H1 (cell line): ENCODE data around the gene FHAD1. TPM values are rescaled to one million over a fixed set of nuclear protein-coding genes. Genes with fewer than 3 reads are reported as not detected.

Experiments used
- CTCF ChIA-PET: fragments of 300-600 bp; sonication (Branson Sonifier 250); formaldehyde crosslinking; loops from one replicate; lab custom pipeline; 2021; ENCODE audit not compliant: partially characterized antibody; lab: Charles Lee
- POLR2A ChIA-PET: fragments of 300-600 bp; sonication (Branson Sonifier 250); formaldehyde crosslinking; loops from one replicate; lab custom pipeline; 2021; ENCODE audit warnings: inconsistent platforms; ENCODE audit not compliant: partially characterized antibody; lab: Charles Lee
- DNase-seq, 2 experiments: peaks; one replicate each; pipeline versions ENCODE4 v3.0.0 to v3.0.0-alpha.2; 2010 to 2022; ENCODE audit warnings: low spot score in 2 of 2, low read depth in 1 of 2, mixed read lengths in 1 of 2
- FAIRE-seq: peaks from 2 replicates; lab custom pipeline; 2011; peaks lifted over from hg19 to GRCh38; lab: Jason Lieb, UNC
- H2AFZ ChIP-seq: 2 replicates; pipeline ENCODE4 v1.8.1; 2012; ENCODE audit warnings: low read length, inconsistent platforms
- H2AK5ac ChIP-seq: 2 replicates; pipeline ENCODE4 v1.6.1; 2013; ENCODE audit warnings: low read depth, low read length
- H2BK120ac ChIP-seq: replicated peaks from 2 replicates; pipeline ENCODE3; 2013; ENCODE audit warnings: low read depth, low read length, inconsistent platforms
- H2BK12ac ChIP-seq: 2 replicates; pipeline ENCODE4 v1.6.1; 2013; ENCODE audit warnings: low read depth, low read length
- H2BK15ac ChIP-seq: 2 replicates; pipeline ENCODE4 v1.6.1; 2013; ENCODE audit warnings: low read length
- H2BK20ac ChIP-seq: 2 replicates; pipeline ENCODE4 v1.6.1; 2013; ENCODE audit warnings: low read length
- H2BK5ac ChIP-seq: 2 replicates; pipeline ENCODE4 v1.6.1; 2013; ENCODE audit warnings: low read depth, low read length
- H3K14ac ChIP-seq: 2 replicates; pipeline ENCODE4 v1.6.1; 2013; ENCODE audit warnings: inconsistent platforms; ENCODE audit not compliant: insufficient read length
- H3K18ac ChIP-seq: 2 replicates; pipeline ENCODE4 v1.6.1; 2013; ENCODE audit warnings: low read length; ENCODE audit errors: extremely low read depth
- H3K23ac ChIP-seq: 2 replicates; pipeline ENCODE4 v1.6.1; 2013; ENCODE audit warnings: inconsistent platforms; ENCODE audit not compliant: insufficient read length
- H3K23me2 ChIP-seq: 2 replicates; pipeline ENCODE4 v1.6.1; 2013; ENCODE audit warnings: low read depth, low read length
- H3K27ac ChIP-seq: 2 replicates; pipeline ENCODE4 v1.6.1; 2011; ENCODE audit warnings: low read depth, low read length, inconsistent platforms
- H3K27me3 ChIP-seq, 4 experiments: replicated peaks in 1 of 4; 1 replicate in 1 of 4; 2 replicates in 3 of 4; pipeline versions ENCODE4 v1.6.1 to v1.8.1; 2011 to 2013; ENCODE audit warnings: low read length in 3 of 4, mild to moderate bottlenecking in 3 of 4, inconsistent platforms in 2 of 4, mixed read lengths in 2 of 4, moderate library complexity in 1 of 4; ENCODE audit not compliant: control insufficient read depth in 3 of 4, insufficient read depth in 3 of 4; ENCODE audit errors: extremely low read depth in 1 of 4
- H3K36me3 ChIP-seq, 4 experiments: 2 replicates each; pipeline versions ENCODE4 v1.6.1 to v1.8.1; 2011 to 2013; ENCODE audit warnings: mild to moderate bottlenecking in 4 of 4, low read length in 3 of 4, moderate library complexity in 2 of 4, control low read depth in 1 of 4, inconsistent platforms in 1 of 4; ENCODE audit not compliant: insufficient read depth in 4 of 4, control insufficient read depth in 2 of 4
- H3K4ac ChIP-seq: replicated peaks from 2 replicates; pipeline ENCODE3; 2013; ENCODE audit warnings: low read length, low read depth, mixed read lengths, inconsistent platforms; ENCODE audit not compliant: insufficient read length
- H3K4me1 ChIP-seq, 4 experiments: replicated peaks in 1 of 4; 1 replicate in 1 of 4; 2 replicates in 3 of 4; pipeline versions ENCODE4 v1.6.1 to v1.8.1; 2011 to 2013; ENCODE audit warnings: low read length in 3 of 4, inconsistent platforms in 2 of 4, mixed read lengths in 1 of 4; ENCODE audit not compliant: insufficient read depth in 4 of 4, control insufficient read depth in 3 of 4
- H3K4me2 ChIP-seq, 2 experiments: 2 replicates each; pipeline versions ENCODE4 v1.6.1 to v1.8.1; 2011 to 2013; ENCODE audit warnings: low read depth in 2 of 2, low read length in 2 of 2, control low read depth in 1 of 2, inconsistent platforms in 1 of 2, mild to moderate bottlenecking in 1 of 2; ENCODE audit not compliant: insufficient read depth in 1 of 2
- H3K4me3 ChIP-seq, 4 experiments: fragments of 200-600, 300-600 bp in 1 of 4; sonication (generic), shearing (Covaris generic), sonication (Bioruptor Twin) in 1 of 4; 2 replicates each; pipeline versions ENCODE4 v1.5.1 to v1.8.1; 2011 to 2016; ENCODE audit warnings: low read length in 4 of 4, low read depth in 3 of 4, control low read depth in 2 of 4, inconsistent platforms in 2 of 4, mild to moderate bottlenecking in 2 of 4, mixed read lengths in 1 of 4, moderate library complexity in 1 of 4; ENCODE audit not compliant: insufficient read depth in 2 of 4; ENCODE audit errors: extremely low read depth in 1 of 4
- H3K56ac ChIP-seq: replicated peaks from 2 replicates; pipeline ENCODE3; 2013; ENCODE audit warnings: low read depth, mild to moderate bottlenecking, mixed read lengths, low read length, inconsistent platforms; ENCODE audit not compliant: insufficient read length
- H3K79me1 ChIP-seq: 2 replicates; pipeline ENCODE4 v1.6.1; 2013; ENCODE audit warnings: low read depth, low read length, control low read depth
- H3K79me2 ChIP-seq, 2 experiments: 2 replicates each; pipeline versions ENCODE4 v1.6.1 to v1.8.1; 2012 to 2013; ENCODE audit warnings: low read length in 2 of 2, mild to moderate bottlenecking in 2 of 2, inconsistent platforms in 1 of 2; ENCODE audit not compliant: insufficient read depth in 2 of 2, control insufficient read depth in 1 of 2
- H3K9ac ChIP-seq, 4 experiments: replicated peaks in 1 of 4; 1 replicate in 1 of 4; 2 replicates in 3 of 4; pipeline versions ENCODE4 v1.6.1 to v1.8.1; 2011 to 2013; ENCODE audit warnings: low read depth in 3 of 4, low read length in 3 of 4, control low read depth in 2 of 4, mild to moderate bottlenecking in 2 of 4, moderate library complexity in 2 of 4, inconsistent platforms in 1 of 4; ENCODE audit errors: extremely low read depth in 1 of 4
- H3K9me3 ChIP-seq, 2 experiments: 2 replicates each; pipeline versions ENCODE4 v1.6.1 to v1.8.1; 2012 to 2013; ENCODE audit warnings: mild to moderate bottlenecking in 2 of 2, moderate library complexity in 2 of 2, control low read depth in 1 of 2, inconsistent platforms in 1 of 2, low read depth in 1 of 2, low read length in 1 of 2, mixed read lengths in 1 of 2; ENCODE audit not compliant: insufficient read depth in 2 of 2
- H4K20me1 ChIP-seq, 2 experiments: replicated peaks in 1 of 2; 2 replicates each; pipeline versions ENCODE3 to v1.8.1; 2011 to 2013; ENCODE audit warnings: inconsistent platforms in 2 of 2, low read length in 2 of 2, mild to moderate bottlenecking in 1 of 2; ENCODE audit not compliant: insufficient read depth in 2 of 2, control insufficient read depth in 1 of 2
- H4K5ac ChIP-seq: 2 replicates; pipeline ENCODE4 v1.6.1; 2013; ENCODE audit warnings: low read length, low read depth, mixed read lengths, inconsistent platforms; ENCODE audit not compliant: insufficient read length
- H4K8ac ChIP-seq: 2 replicates; pipeline ENCODE4 v1.8.0; 2013; ENCODE audit warnings: mild to moderate bottlenecking, moderate library complexity, low read length, inconsistent platforms; ENCODE audit not compliant: insufficient read depth; ENCODE audit errors: extremely low read depth
- H4K91ac ChIP-seq: replicated peaks from 2 replicates; pipeline ENCODE3; 2013; ENCODE audit warnings: low read length, mixed read lengths, inconsistent platforms; ENCODE audit not compliant: insufficient read length
- BCL11A ChIP-seq, 2 experiments: IDR thresholded peaks; one replicate each; pipeline ENCODE4 v1.6.1; 2011; ENCODE audit warnings: low read depth in 2 of 2, low read length in 2 of 2, mild to moderate bottlenecking in 2 of 2
- FOSL1 ChIP-seq: IDR thresholded peaks from 2 replicates; pipeline ENCODE4 v1.6.1; 2011; ENCODE audit warnings: mild to moderate bottlenecking, low read depth, low read length, moderate library complexity; ENCODE audit not compliant: insufficient read depth
- GABPA ChIP-seq: IDR thresholded peaks from 2 replicates; pipeline ENCODE4 v1.6.1; 2011; ENCODE audit warnings: mild to moderate bottlenecking, low read length, moderate library complexity, borderline replicate concordance; ENCODE audit not compliant: insufficient read depth
- PHF8 ChIP-seq: fragments of 200-600 bp; sonication (generic); conservative IDR thresholded peaks from 2 replicates; pipeline ENCODE4 v1.7.1; 2012; ENCODE audit warnings: low read depth, mild to moderate bottlenecking, inconsistent platforms, low read length, moderate library complexity
- RXRA ChIP-seq: IDR thresholded peaks from 2 replicates; pipeline ENCODE4 v1.6.1; 2011; ENCODE audit warnings: low read depth, mild to moderate bottlenecking, low read length, moderate library complexity; ENCODE audit not compliant: insufficient read depth
- SAP30 ChIP-seq: fragments of 300-600 bp; sonication (generic); IDR thresholded peaks from 2 replicates; pipeline ENCODE4 v1.7.1; 2012; ENCODE audit warnings: low read length, moderate library complexity, mild to moderate bottlenecking, inconsistent platforms; ENCODE audit not compliant: insufficient read depth, insufficient replicate concordance
- SIN3A ChIP-seq, 2 experiments: IDR thresholded peaks in 1 of 2; conservative IDR thresholded peaks in 1 of 2; 2 replicates each; pipeline ENCODE4 v1.6.1; 2011 to 2012; ENCODE audit warnings: low read length in 2 of 2, improper control_type of control experiment in 1 of 2, low read depth in 1 of 2, mild to moderate bottlenecking in 1 of 2
- ZNF274 ChIP-seq: IDR thresholded peaks from 2 replicates; pipeline ENCODE4 v1.7.0; 2012; ENCODE audit warnings: low read length, borderline replicate concordance; ENCODE audit errors: extremely low read depth
- WGBS, 2 experiments: shearing (Covaris generic) in 1 of 2; methylation state at CpG; one replicate each; pipeline versions ENCODE4 v1.1.6 to v1.1.7; 2013 to 2015; ENCODE audit warnings: low lambda C conversion rate in 2 of 2, mixed read lengths in 2 of 2, inconsistent platforms in 1 of 2, low coverage in 1 of 2, missing lambda C conversion rate in 1 of 2; ENCODE audit not compliant: insufficient replicate concordance in 2 of 2, insufficient coverage in 1 of 2, insufficient read length in 1 of 2; ENCODE audit errors: extremely low coverage in 1 of 2, missing lambda C conversion rate in 1 of 2; 5-methylcytosine and 5-hydroxymethylcytosine counted together
- polyA plus RNA-seq, 7 experiments: library from polyadenylated mRNA; depleted of rRNA in 3 of 7; stranded (reverse) in 5 of 7; unstranded in 2 of 7; fragments of >200 nt in 5 of 7; fragments of 200-250 nt in 2 of 7; gene quantifications; 1 replicate in 5 of 7; 2 replicates in 1 of 7; 4 replicates in 1 of 7; pipeline versions ENCODE4 v1.2.1 to v1.2.3, GENCODE V29; 2011 to 2013; ENCODE audit warnings: missing spikeins in 2 of 7, mixed read lengths in 2 of 7
- total RNA-seq: library from RNA; stranded (reverse); fragmentation: NEBNext Ultra II Directional; extraction: Animal tissue kit (Norgen Biotek cat#: 25700); gene quantifications from 2 replicates; pipeline ENCODE4 v1.2.1, GENCODE V29; 2021
- TF ChIP-seq, protein P1 (sequence below): IDR thresholded peaks from 2 replicates; pipeline ENCODE4 v1.6.1; 2011; ENCODE audit warnings: low read length, improper control_type of control experiment

Gene FHAD1
- total and polyA plus RNA-seq, 2 of the 8 experiments (the other 6 are each of a cell fraction or from before 2014, with no cell fraction given): 0.39 to 0.69 TPM

DNA sequence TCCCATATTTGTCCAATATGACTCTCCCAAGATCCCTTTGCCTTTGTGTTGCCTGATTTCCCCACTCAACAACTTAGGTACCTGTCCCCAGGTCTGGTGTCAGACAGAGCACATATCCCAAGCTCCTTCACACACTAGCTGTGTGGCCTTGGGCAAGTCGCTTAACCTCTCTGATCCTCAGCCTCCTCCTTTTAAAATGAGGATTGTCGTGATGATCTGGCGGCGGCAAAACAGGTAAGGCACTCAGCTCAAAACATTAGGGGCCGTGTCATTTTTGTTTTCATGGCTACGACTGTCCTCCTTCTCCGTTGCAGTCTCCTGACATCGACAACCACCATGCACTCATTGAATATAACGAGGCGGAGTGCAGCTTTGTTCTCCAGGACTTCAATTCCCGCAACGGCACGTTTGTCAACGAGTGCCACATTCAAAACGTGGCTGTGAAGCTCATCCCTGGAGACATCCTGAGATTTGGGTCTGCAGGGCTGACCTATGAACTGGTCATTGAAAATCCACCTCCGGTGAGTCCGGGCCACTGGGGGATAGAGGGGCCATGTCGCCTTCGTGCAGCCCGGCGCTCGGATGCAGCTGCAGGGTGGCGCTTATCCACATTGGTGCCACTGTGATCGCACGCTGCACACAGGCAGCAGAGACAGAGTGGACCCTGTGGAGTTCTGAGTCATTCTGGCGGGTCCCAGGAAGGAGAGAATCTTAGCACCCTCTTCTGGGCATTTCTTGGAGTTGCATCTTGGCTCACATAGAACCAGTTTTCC lies 25.2 kb downstream of the FHAD1 start:
- ChIA-PET POLR2A (interaction anchor here (0.6 to 1.2 kb wide), 2 partner anchors 144 to 217 kb away, joined by 3 to 4 read pairs; no protein-coding TSS in a partner anchor), CTCF (interaction anchor here (0.6 to 7.6 kb wide), 49 partner anchors 8 to 850 kb away, joined by 3 to 83 read pairs (median 6); partner anchors contain the start of gene TMEM51)
- DNase-seq (peak; percentile 23 to 70), FAIRE-seq (peak; percentile 91)
- Histone ChIP-seq H4K91ac (no peak overlapping the region), H2AK5ac (no peak overlapping the region), H3K56ac (no peak overlapping the region), H2AFZ (no peak overlapping the region), H3K23ac (no peak overlapping the region), H3K18ac (no peak overlapping the region), H2BK120ac (no peak overlapping the region), H3K4me1 (peaks cover 0 to 6% (median 0%) of the 10 kb centered on the region in 4 experiments; a peak in 2 of 7 replicates), H3K36me3 (no peaks in the 10 kb centered on the region), H3K79me2 (no peaks in the 10 kb centered on the region), H3K9me3 (no peaks in the 10 kb centered on the region), H3K9ac (0 out of 7 replicates have a peak overlapping the region, but pooled peaks of 1 of the 4 experiments have one; percentile 5), H3K4me2 (peak overlapping the region; percentile 4 to 68; a peak in 3 of 4 replicates), H3K4ac (no peak overlapping the region), H3K4me3 (peak overlapping the region in 2 of 4 experiments; percentile 21 to 41; a peak in 3 of 8 replicates), H2BK12ac (no peak overlapping the region), H2BK15ac (no peak overlapping the region; the same call in 1 of the 2 replicates), H2BK5ac (no peak overlapping the region), H4K8ac (peak overlapping the region; percentile 88), H4K20me1 (no peaks in the 10 kb centered on the region), H3K23me2 (no peaks in the 10 kb centered on the region), H3K79me1 (no peaks in the 10 kb centered on the region), H3K27ac (no peak overlapping the region), H3K14ac (no peak overlapping the region), H2BK20ac (no peak overlapping the region), H4K5ac (no peak overlapping the region), H3K27me3 (peaks cover 0 to 4% (median 1%) of the 10 kb centered on the region in 4 experiments; a peak in 2 of 7 replicates)
- WGBS, 2 experiments: 46% methylated on average over 26 of the region's 26 CpGs; no CpG with 5 or more reads in 1 of the 2 experiments
- TF ChIP-seq RXRA (no peak), SAP30 (no peak), SIN3A (conservative IDR thresholded peaks at IDR 0.05 in 1 of 2, IDR thresholded peaks at IDR 0.05 in 1 of 2; ENCODE audit: low read depth in 1 of 2, low read length in 2 of 2) (no peak; a peak in 1 of 4 replicates), GABPA (peak; percentile 24; the same call in 1 of the 2 replicates), ZNF274 (no peak), FOSL1 (0 out of 2 replicates have a peak, but pooled peaks have one; percentile 15), BCL11A (IDR thresholded peaks at IDR 0.05; ENCODE audit: low read depth in 2 of 2, low read length in 2 of 2) (no peak), PHF8 (no peak)
- TF ChIP-seq, protein P1, sequence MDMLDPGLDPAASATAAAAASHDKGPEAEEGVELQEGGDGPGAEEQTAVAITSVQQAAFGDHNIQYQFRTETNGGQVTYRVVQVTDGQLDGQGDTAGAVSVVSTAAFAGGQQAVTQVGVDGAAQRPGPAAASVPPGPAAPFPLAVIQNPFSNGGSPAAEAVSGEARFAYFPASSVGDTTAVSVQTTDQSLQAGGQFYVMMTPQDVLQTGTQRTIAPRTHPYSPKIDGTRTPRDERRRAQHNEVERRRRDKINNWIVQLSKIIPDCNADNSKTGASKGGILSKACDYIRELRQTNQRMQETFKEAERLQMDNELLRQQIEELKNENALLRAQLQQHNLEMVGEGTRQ: no peak
